Endodermal cell (in vitro differentiated cells): ENCODE measurements around the gene SLC45A3. TPM values are rescaled to one million over a fixed set of nuclear protein-coding genes. Genes with fewer than 3 reads are reported as not detected.
"Not testable (repeated sequence)": the region's sequence is repeated elsewhere in the genome, so short reads cannot be mapped to it uniquely, and the experiment has no call there.

Source experiments
- DNase-seq: peaks from one replicate; pipeline ENCODE4 v3.0.0-alpha.2; 2017
- H3K27ac ChIP-seq: 2 replicates; pipeline ENCODE4 v1.5.1; 2013; ENCODE audit warnings: mild to moderate bottlenecking, low read depth, low read length, moderate library complexity
- H3K27me3 ChIP-seq: 2 replicates; pipeline ENCODE4 v1.6.1; 2013; ENCODE audit warnings: mild to moderate bottlenecking, low read length, moderate library complexity; ENCODE audit not compliant: insufficient read depth, control insufficient read depth, poor library complexity, severe bottlenecking
- H3K36me3 ChIP-seq: 2 replicates; pipeline ENCODE4 v1.7.0; 2013; ENCODE audit warnings: mild to moderate bottlenecking, low read length, moderate library complexity; ENCODE audit not compliant: control insufficient read depth, insufficient read depth
- H3K4me1 ChIP-seq: one replicate; pipeline ENCODE4 v1.7.0; 2013; ENCODE audit warnings: low read length; ENCODE audit not compliant: control insufficient read depth, insufficient read depth
- H3K4me3 ChIP-seq: 2 replicates; pipeline ENCODE4 v1.5.1; 2013; ENCODE audit warnings: mild to moderate bottlenecking, low read length, moderate library complexity
- H3K9ac ChIP-seq: 2 replicates; pipeline ENCODE4 v1.6.1; 2013; ENCODE audit warnings: mild to moderate bottlenecking, low read length, moderate library complexity; ENCODE audit not compliant: poor library complexity, severe bottlenecking; ENCODE audit errors: extremely low read depth
- H3K9me3 ChIP-seq: 2 replicates; pipeline ENCODE4 v1.6.1; 2013; ENCODE audit warnings: mild to moderate bottlenecking, low read length, moderate library complexity; ENCODE audit not compliant: control insufficient read depth
- H3K27ac Mint-ChIP-seq: 2 replicates; pipeline ENCODE4 v1.8.0; 2020; ENCODE audit warnings: mixed read lengths
- H3K27me3 Mint-ChIP-seq: 2 replicates; pipeline ENCODE4 v1.8.0; 2021; ENCODE audit warnings: mild to moderate bottlenecking, mixed read lengths; ENCODE audit not compliant: insufficient read depth
- H3K36me3 Mint-ChIP-seq: 2 replicates; pipeline ENCODE4 v1.8.0; 2020; ENCODE audit warnings: low read depth, mixed read lengths
- H3K4me1 Mint-ChIP-seq: 2 replicates; pipeline ENCODE4 v1.8.0; 2020; ENCODE audit warnings: mixed read lengths
- H3K4me3 Mint-ChIP-seq: 2 replicates; pipeline ENCODE4 v1.8.0; 2020; ENCODE audit warnings: mild to moderate bottlenecking, moderate library complexity, mixed read lengths
- H3K9me3 Mint-ChIP-seq: 2 replicates; pipeline ENCODE4 v1.8.0; 2020; ENCODE audit warnings: mild to moderate bottlenecking, mixed read lengths
- WGBS, 2 experiments: methylation state at CpG; one replicate each; pipeline versions ENCODE4 v1.1.5 to v1.1.7; 2013; ENCODE audit warnings: missing lambda C conversion rate in 2 of 2, mixed read lengths in 1 of 2; ENCODE audit not compliant: insufficient coverage in 1 of 2, insufficient read length in 1 of 2; 5-methylcytosine and 5-hydroxymethylcytosine counted together
- total RNA-seq, 2 donors: library from RNA; stranded (reverse); fragmentation: NEBNext Ultra II Directional in 1 of 2; extraction: Animal tissue kit (Norgen Biotek cat#: 25700) in 1 of 2; gene quantifications; 2 replicates in 1 of 2; 3 replicates in 1 of 2; pipeline ENCODE4 v1.2.1, GENCODE V29; 2021
- TF ChIP-seq, protein P1 (sequence below): fragments of 200-600 bp; sonication (generic); conservative IDR thresholded peaks from 2 replicates; pipeline ENCODE4 v1.5.0; 2021; ENCODE audit warnings: antibody characterized with exemption, mild to moderate bottlenecking

The SLC45A3 gene
- total RNA-seq, 2 donors from 2014 or later, result 7.9 to 10.2 TPM

DNA sequence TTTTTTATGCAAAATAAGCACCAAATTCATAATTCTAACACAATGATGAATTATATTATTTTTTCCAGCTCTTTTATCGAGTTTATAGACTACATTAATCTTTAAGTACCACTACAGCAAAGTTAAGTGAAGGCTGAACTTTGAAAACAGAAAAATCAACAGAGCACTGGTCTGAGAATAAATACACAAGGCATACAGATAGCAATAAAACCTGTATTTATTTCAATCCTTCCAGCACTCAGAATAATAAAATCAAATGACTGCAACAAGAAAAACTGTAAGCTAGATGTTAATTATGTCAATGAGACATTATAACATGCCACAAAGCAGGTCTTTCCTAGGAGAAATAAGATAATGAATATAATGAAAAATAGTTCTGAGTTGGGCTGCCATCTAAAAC, 45.2 kb upstream of the SLC45A3 start:
- 96 to 100% methylated on average over 1 of the region's 1 CpG for WGBS, 2 experiments
- Histone ChIP-seq H3K4me1 (no peaks in the 10 kb centered on the region), H3K9me3 (no peaks in the 10 kb centered on the region), H3K27me3 (no peaks in the 10 kb centered on the region), H3K9ac (no peak overlapping the region), H3K36me3 (peaks cover 84% of the 10 kb centered on the region), H3K27ac (no peak overlapping the region), H3K4me3 (no peak overlapping the region)
- Mint-ChIP-seq H3K4me1 (no peaks in the 10 kb centered on the region), H3K27me3 (no peaks in the 10 kb centered on the region), H3K36me3 (peaks cover 76% of the 10 kb centered on the region), H3K27ac (no peak overlapping the region), H3K4me3 (no peak overlapping the region), H3K9me3 (no peaks in the 10 kb centered on the region)
- DNase-seq, result no peak
- TF ChIP-seq, protein P1, sequence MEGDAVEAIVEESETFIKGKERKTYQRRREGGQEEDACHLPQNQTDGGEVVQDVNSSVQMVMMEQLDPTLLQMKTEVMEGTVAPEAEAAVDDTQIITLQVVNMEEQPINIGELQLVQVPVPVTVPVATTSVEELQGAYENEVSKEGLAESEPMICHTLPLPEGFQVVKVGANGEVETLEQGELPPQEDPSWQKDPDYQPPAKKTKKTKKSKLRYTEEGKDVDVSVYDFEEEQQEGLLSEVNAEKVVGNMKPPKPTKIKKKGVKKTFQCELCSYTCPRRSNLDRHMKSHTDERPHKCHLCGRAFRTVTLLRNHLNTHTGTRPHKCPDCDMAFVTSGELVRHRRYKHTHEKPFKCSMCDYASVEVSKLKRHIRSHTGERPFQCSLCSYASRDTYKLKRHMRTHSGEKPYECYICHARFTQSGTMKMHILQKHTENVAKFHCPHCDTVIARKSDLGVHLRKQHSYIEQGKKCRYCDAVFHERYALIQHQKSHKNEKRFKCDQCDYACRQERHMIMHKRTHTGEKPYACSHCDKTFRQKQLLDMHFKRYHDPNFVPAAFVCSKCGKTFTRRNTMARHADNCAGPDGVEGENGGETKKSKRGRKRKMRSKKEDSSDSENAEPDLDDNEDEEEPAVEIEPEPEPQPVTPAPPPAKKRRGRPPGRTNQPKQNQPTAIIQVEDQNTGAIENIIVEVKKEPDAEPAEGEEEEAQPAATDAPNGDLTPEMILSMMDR, result no peak

DNA sequence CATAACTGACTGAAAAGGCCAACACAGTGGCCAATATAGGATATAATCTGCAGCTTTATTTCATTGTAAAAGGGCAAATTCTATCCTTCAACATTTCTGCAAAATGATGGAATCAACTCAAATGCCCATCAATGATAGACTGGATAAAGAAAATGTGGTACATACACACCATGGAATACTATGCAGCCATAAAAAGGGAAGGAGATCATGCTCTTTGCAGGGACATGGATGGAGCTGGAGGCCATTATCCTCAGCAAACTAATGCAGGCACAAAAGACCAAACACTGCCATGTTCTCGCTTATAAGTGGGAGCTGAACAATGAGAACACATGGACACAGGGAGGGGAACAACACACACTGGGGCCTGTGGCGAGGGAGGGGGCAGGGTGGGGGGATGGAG, 40.4 kb upstream of the SLC45A3 start:
- not testable (repeated sequence) for H3K27me3 Mint-ChIP-seq, DNase-seq
- peaks cover 92% of the 10 kb centered on the region for H3K36me3 ChIP-seq

DNA sequence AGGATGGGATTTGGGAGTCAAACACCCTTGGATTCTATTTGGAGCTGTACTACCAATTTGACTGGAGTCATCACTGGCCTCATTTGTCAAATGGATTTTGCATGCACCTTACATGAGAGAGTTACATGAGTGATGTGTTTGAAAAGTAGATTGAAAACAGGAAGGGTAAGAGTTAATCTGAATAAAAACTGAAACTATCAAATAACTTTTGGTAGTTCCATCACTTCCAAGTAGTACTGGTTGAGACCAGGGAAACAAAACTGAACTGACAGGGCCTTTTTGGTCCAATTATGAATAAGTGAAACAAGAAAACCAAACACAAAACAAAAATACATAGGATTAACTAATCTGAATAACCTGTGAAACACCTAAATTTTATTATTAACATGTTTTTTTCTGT, 39.5 kb upstream of the SLC45A3 start:
- Histone ChIP-seq H3K27ac (no peak overlapping the region), H3K4me3 (no peak overlapping the region), H3K9me3 (no peaks in the 10 kb centered on the region), H3K36me3 (peaks cover 92% of the 10 kb centered on the region), H3K27me3 (no peaks in the 10 kb centered on the region), H3K9ac (no peak overlapping the region), H3K4me1 (no peaks in the 10 kb centered on the region)
- no peak for DNase-seq
- Mint-ChIP-seq H3K4me1 (peaks cover 27% of the 10 kb centered on the region), H3K36me3 (peaks cover 81% of the 10 kb centered on the region), H3K4me3 (no peak overlapping the region), H3K27me3 (no peaks in the 10 kb centered on the region), H3K27ac (no peak overlapping the region), H3K9me3 (no peaks in the 10 kb centered on the region)
- TF ChIP-seq, protein P1, result no peak

More for the DNA sequence above, 40.4 kb upstream of the SLC45A3 start:
- Mint-ChIP-seq H3K4me1 (peaks cover 17% of the 10 kb centered on the region), H3K36me3 (peaks cover 83% of the 10 kb centered on the region)
- H3K27ac Mint-ChIP-seq, H3K27me3 ChIP-seq, H3K4me3 ChIP-seq, H3K27ac ChIP-seq, H3K4me3 Mint-ChIP-seq, H3K9me3 Mint-ChIP-seq, H3K9me3 ChIP-seq, H3K4me1 ChIP-seq, H3K9ac ChIP-seq: not testable (repeated sequence)
- WGBS, 2 experiments, result 91 to 92% methylated on average over 2 of the region's 2 CpGs

DNA sequence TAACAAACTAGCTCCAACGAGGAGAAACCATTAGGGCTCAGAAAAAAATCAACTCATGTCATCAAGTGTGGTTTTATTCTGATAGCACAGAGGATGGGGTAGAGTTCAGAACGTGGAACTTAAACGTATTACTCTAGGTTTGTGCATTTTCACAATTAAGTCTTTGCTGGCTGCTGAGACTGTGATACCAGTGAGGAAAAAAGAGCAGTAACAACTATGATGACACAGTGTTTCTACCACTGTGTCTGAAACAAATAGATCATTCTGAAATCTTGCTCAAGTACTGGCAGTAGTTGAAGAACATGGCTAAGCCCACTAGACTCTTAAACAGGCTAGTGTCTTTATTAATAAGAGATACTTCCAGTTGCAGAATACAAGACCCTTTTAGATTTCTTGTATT, 38.7 kb upstream of the SLC45A3 start:
- Mint-ChIP-seq H3K4me1 (peaks cover 32% of the 10 kb centered on the region), H3K36me3 (peaks cover 78% of the 10 kb centered on the region), H3K27ac (no peak overlapping the region), H3K9me3 (no peaks in the 10 kb centered on the region), H3K27me3 (no peaks in the 10 kb centered on the region), H3K4me3 (no peak overlapping the region)
- Histone ChIP-seq H3K27me3 (no peaks in the 10 kb centered on the region), H3K9me3 (no peaks in the 10 kb centered on the region), H3K9ac (no peak overlapping the region), H3K27ac (no peak overlapping the region), H3K36me3 (peaks cover 92% of the 10 kb centered on the region), H3K4me1 (no peaks in the 10 kb centered on the region), H3K4me3 (no peak overlapping the region)
- TF ChIP-seq, protein P1, result no peak
- 63 to 93% methylated on average over 1 to 3 of the region's 3 CpGs for WGBS, 2 experiments
- DNase-seq, result no peak
